Measurements from ENCODE around the gene C15orf39.

DNA sequence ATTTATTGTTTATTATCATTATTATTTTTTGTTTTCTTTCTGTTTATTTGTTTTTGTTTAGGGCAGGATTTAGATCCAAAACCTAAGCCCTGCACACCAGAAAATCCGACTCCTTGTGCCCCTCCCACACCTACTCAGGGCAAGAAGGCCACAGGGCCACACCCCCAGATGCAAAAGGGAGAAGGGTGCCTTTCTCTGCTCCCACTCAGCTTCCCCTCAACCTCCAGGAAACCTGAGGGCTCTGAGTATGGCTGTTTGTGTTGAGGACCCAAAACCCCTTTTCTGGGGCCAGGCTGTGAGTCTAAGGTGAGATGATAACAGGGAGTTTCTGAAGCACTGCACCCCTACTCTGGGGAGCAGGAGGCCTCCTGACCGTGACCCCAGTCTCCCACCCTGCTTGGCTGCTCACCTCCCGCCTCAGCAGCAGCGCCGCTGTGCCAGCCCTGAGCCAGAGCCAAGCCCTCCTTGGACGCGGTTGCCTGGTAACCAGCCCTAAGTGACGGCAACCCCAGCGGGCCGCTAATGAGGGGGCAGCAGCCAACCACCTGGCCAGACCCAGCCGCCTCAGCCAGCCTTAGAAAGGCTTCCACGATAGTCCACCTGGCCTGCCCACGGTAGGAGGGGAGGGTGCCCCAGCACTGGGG lies 6.4 kb upstream of the C15orf39 start:
- TF ChIP-seq CTCF (IDR thresholded peaks at IDR 0.05; ENCODE audit: insufficient read depth, low read length, poor library complexity, severe bottlenecking) (no peak), EZH2phosphoT487 (conservative IDR thresholded peaks at IDR 0.05; ENCODE audit: low read length) (no peak)

All from SU-DHL-6 (cell line).